Right forelimb (tissue), 1 donor: ENCODE measurements around the gene NTM.

Experiments used
- DNase-seq: peaks from one replicate; pipeline ENCODE4 v3.0.0-alpha.2; 2018

NTM gene

DNA sequence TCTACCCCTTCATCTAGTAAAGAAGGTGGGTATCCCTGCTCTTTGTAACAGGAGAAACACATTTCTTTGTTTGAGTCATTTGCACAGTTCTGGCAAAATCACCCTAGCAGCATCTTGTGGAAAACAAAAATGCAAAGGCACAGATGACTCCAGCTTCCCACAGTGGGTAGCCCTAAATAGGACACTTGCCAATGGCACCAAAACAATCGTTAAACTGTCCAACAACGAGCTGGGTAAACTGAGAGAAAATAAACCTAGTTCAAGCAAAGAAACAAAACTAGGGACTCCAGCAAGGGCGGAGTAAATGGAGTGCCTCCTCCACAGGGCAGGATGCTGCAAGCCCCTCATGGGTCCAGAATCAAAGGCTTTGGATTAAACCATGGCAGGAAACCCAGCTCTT lies 239.5 kb downstream of the NTM start:
- no peak for DNase-seq

GRCh38 chr11:131611322-131611721 lies 240.9 kb downstream of the NTM start:
- no peak for DNase-seq

- DNase-seq = no peak
Measured at GRCh38 chr11:131612533-131612932, 242.1 kb downstream of the NTM start.

- peak; percentile 67 for DNase-seq
Measured at GRCh38 chr11:131614631-131615030, 244.2 kb downstream of the NTM start.

GRCh38 chr11:131615611-131616010 lies 245.2 kb downstream of the NTM start:
- DNase-seq = no peak

DNA sequence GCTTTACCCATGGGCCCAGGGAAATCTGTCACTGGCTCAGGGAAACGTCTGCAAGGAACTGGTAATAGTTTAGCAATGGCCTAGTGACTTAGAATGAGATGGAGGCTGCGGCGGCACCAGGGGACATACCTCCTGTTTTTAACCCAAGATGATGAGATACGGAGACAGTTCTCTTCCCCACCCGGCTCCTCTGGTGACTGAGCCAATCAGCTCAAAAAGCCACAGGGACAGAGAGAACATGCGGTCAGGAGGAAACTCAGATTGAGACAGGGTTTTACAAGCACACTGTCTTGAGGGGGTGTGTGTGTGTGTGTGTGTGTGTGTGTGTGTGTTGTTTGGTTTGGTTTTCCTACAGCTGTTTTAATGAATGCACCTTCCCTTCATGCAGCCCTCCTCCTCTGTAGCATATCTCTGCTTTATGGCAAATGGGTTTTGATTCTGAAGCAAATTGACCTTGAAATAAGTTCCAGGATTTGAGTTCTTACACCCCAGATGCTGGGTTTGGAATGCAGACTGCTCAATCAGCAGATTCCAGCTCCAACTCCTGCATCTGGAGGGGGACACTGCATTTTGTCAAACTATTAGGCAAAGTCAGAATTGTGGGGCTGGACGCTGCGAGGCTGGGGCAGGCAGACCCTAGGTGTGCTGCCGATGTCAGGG lies 246.2 kb downstream of the NTM start:
- DNase-seq = no peak

- DNase-seq = no peak
Measured at GRCh38 chr11:131618201-131618600, 247.8 kb downstream of the NTM start.

DNA sequence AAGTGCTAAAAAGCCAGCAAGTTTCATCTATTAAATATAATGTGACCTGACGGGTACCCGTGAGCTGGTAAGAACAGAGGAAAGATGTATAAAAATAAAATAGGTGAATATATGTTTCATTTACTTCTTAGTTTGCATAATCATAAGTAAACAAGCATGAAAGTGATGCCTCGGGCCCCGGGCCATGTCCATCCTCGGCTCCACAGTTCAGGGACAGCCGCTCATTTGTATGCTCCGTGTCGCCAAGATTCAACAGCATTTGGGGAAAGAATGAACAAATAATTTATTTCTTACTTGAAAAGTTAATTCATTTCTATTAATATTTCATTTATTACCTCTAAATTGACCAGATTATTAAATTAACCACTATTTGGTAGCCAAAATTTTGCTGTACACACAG lies 251.8 kb downstream of the NTM start:
- DNase-seq = no peak

DNA sequence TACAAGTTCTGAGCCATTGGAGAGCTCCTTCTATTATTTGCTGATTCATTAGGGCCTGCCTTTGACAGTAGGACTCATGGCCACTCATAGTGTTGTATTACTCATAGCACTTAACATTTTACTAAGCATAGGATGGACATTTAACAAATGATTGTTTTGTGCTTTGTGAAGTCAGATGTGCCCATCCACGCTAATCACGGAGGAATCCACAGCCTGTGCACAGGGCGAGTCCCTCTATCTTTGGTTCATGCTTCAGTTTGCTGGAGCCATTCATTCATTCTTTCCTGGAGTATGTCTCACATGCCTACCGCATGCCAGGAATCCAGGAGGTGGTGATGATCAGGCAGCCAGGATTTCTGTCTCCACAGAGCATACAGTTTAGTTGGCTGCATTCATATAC lies 254.1 kb downstream of the NTM start:
- DNase-seq = no peak

DNA sequence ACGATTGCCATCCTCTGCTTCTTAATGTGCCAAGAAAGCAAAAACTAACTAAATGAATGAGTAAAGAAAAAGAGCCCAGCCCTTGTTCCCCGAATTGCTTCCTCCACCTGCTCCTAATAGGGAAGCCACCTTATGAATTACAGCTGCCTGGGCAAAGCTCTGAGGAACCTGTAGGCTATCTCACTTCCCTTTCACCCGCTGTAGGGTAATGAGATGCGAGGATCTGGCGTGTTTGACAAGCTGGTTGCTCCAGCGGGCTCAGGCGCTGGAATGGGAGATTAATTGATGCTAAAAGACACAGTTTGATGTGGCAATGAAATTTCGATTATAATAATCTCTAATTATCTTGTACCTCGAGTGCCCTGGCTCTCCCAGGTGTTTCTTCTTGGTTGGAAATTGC lies 256.4 kb downstream of the NTM start:
- DNase-seq = no peak

DNA sequence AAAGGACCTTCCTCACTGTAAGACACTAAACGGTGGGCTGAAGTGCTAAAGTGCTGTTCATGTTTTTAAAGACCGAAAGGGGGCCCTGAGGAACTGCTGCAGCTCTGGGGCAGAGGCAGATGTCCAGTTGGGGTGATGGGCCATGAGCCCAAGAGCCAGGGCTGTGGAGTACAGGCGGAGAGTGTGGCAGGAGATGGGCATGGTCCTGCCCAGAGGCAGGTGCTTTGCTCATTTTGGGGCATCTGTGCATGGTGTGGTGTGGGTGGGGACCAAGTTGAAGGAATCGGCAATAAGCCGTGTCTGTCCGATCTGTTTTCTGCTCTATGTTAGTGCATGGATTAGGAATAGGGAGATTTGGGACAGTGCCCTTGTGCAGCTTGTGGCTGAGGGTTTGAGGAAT lies 258.3 kb downstream of the NTM start:
- DNase-seq = no peak

GRCh38 chr11:131629925-131630540 lies 259.6 kb downstream of the NTM start:
- DNase-seq = no peak

- no peak for DNase-seq
Measured at GRCh38 chr11:131632971-131633370, 262.6 kb downstream of the NTM start.

DNA sequence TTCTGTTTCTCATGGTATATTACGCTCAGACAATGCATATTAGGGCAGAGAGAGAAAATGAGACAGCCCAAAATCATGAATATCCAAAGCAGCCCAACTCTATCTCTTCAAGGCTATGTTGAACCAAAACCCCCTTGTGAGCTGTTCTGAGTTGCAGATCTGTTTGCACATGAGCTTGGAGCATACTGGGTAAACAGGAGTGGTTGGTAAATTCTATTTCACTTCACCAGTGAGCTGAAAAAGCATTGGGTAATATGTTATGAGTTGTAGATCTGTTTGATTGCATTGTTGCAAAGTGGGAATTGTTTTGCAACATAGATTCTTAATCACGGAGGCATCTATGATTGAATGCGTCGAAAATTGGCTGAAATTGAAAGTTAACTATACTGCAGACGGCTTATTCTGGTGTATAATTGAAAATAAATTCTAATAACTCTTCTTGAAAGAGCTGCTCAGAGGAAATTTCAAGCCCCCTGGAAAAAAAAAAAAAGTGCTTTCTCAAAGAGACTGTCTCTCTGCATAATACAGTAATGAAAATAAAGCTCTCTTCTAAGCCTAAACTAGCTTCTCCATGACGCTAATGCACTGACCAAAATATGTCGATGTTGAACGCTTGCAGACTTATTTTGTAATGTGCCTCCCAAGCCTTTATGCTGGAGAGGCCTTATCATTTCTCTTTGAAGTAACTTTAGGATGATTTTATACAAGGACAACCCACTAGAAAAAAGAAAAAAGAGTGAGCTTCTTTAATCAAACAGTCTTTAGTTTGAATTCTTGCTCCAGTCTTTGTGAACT lies 263.7 kb downstream of the NTM start:
- DNase-seq = no peak

GRCh38 chr11:131637469-131638175 lies 267.2 kb downstream of the NTM start:
- no peak for DNase-seq

DNA sequence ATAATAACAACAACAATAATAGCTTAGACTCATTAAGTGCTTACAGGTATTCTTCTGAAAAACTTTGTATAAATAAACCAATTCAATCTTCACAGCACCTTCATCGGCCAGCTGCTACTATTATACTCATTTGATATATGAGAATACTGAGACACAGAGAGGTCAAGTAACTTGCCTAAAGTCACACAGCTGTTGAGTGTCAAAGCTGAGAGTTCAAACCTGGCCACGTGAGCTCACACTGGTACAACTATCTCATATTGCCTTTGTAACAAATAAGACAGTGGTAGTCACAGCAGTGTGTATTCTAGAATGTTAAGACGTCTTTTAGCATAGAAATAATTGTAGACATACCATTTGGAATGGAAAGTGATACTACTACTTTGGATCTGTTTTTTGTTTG lies 268.5 kb downstream of the NTM start:
- DNase-seq = no peak

DNA sequence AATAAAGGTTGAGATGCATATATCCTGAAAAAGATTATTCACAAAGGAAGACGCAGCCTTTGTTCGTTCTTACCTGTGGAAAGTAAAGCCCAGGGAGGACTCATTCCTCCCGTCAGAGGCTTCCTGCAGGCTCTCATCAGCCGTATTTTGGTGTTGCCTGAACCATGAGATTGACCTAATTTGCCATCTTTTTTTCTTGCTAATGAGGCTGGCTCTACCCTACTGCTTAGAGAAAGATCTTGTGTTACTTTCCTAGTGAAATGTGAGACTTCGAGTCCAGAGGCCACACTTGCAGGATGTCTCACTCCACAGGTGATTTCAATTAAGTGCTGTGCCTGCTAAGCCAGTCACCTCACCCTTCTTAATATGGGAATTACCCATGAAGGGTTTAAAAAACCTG lies 269.9 kb downstream of the NTM start:
- no peak for DNase-seq

DNA sequence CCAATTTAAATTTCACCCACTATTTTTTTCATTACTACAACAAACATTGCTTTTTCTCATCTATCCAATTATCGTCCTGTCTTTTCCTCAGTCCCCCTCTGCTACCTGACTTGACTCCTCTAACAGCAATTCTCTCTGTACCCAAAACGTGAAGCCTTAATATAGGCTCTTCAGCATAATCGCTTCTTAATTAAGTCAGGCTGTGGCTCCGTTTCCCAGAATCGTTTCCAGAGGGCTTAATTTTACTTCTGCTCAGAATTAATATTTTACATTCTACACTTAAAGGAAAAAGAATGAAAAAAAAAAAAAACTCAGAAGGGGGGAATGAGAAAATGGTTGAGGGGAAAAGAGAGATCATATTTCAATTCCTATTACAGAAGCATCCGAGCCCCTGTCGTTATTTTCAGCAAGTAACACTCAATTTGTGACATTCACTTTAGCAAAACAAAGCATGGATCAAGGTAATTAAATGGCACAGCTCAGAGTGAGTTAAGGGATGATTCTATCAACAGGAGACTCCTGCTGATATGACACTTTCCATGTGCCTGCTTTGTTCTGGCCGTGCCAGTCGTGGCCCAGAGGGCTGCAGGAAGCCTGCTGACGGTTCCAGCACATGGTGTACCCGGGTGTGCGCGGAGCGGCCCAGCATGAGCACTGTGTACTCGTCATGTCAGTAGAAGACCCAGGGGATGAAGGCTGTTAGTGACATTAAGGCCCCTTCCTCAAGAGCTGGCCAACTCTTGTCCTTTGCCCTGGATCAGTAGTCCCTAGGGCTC lies 272.5 kb downstream of the NTM start:
- no peak for DNase-seq

DNA sequence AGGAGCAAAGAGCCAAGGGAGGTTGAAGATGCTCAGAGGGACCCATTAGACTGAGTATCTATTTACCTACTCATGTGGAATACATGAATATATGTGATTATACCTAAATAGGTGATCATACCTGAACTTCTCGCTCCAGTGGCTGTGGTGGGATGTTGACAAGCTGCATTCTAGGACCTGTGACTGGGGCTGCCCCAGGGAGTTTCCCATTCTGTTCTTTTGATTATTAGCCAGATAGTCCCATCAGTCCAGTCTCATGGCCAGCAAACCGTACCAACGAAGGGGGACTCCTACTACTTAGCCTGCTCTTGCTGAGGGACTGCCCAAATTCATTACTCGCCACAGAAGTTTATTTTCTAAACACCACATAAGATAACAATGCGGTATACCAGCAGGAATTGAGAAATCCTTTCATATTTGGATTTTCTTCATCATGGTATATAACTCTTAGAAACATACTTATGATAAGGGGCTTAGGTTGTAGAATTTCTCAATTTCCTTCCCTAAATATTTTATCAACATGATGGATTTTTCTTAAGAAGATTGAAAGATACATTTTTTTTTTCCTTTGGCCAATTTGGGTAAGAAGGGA lies 273.9 kb downstream of the NTM start:
- DNase-seq = no peak

GRCh38 chr11:131645237-131645636 lies 274.8 kb downstream of the NTM start:
- no peak for DNase-seq

DNA sequence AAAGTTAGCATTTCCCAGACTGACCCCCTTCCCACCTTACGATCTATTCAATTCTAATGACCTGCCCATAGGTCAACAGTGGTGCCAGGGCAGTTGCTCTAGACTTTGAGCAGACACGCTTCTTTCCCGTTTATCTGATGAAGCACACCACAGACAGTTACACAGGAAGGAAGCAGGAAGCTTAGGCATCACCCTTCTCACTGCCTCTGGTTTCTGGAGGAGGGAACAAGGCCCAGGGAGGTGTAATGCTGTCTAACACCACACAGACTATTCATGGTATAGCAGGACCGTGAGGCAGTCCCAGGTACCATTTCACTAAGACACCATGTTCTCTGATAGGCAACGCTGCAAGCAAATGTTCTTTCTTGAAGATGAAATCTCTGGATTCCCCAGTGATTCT lies 279.4 kb downstream of the NTM start:
- DNase-seq = no peak

- DNase-seq = peak; percentile 19
Measured at GRCh38 chr11:131652231-131652630, 281.8 kb downstream of the NTM start.
